HG03039 (cell line): ENCODE results near the gene FAM221A.
"Not testable (repeated sequence)": the region's sequence is repeated elsewhere in the genome, so short reads cannot be mapped to it uniquely, and the experiment has no call there.

Experiments used
- ATAC-seq: cut with Tn5 transposase; IDR thresholded peaks from one replicate; pipeline ENCODE4 v1.9.1; 2021; ENCODE audit warnings: mild to moderate bottlenecking, moderate library complexity; ENCODE audit not compliant: unreplicated experiment

Gene FAM221A

DNA sequence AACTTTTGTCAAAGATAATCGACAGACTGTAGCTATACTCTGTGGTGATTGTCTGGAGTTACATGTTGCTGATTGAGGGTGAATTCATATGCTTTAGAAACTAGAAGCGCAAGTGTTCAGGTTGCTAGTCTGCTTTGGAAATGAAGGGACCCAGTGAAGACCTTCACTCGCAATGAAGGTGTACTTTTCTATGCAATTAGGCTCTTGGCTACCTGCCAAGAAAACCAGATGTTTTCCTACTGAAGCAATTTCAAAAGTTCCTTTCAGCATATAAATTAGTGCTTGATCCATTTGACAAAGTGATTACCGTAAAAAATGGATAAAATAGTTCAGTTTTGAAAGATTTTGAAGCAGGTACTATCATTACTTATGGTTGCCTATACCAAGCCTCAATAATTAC lies 20.0 kb downstream of the FAM221A start:
- no peak for ATAC-seq

- ATAC-seq, result no peak
Measured at GRCh38 chr7:23709081-23709750, 29.2 kb downstream of the FAM221A start.

DNA sequence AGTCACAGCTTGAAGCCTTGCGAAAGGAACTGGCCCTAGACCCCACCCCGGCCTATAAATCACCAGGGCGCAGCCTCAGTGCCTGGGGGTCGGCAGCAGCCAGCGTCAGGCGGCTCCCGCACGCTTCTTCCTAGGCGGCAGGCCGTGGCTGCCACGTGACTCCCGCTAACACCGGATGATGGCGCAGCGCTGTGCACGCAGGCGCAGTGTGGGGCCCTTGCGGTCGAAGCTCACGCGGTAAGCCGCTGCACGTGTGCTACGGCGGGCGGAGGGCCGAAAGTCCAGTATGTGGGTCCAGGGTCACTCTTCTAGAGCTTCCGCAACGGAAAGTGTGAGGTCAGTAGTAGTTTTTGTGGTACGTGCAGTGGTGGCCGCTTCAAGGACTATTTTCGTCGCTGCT lies 30.0 kb downstream of the FAM221A start, which contains the start of gene STK31:
TSS of gene STK31 (plus strand) at position 220 of the 400 bp plus-strand sequence. CDS start at position 287, 67 bp downstream.
- no peak for ATAC-seq

DNA sequence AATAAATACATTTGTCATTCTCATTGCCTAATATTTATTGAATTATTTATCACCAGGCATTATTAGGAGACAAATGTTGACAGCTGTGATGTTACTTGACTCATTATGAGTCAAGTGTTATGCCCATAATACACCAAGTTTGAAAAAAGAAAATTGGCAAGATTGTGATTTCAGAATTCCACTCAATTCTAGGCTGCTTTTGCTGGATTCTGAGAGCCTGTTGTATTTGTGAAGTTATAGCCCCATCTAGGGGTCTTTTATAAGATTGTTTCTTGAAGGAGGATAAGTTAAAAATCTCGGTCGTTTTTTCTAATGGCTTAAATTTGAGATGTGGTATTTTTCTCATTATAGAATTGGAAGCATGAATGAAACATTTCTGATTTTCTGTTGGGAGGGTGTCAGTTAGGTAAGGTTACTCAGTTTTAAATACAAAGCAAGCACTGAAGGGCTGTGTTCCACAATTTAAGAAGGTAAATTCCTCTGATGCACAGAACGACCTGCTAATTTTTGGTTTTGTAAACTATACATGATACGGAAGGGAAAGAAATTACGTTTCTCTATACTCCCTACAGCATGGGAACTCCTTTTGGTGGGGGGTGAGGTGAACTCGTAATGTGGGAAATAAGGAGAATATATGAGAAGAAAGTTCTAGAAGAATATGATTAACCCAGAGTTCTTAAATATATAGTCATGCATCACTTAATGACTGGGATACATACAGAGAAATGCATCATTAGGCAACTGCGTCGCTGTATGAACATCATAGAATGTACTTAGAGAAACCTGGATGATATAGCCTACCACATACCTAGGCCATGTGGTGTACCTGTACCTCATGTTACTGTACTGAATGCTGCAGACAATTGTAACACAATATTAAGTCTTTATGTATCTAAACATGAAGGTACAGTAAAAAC lies 32.6 kb downstream of the FAM221A start:
- ATAC-seq, result no peak

- no peak for ATAC-seq
Measured at GRCh38 chr7:23713285-23714149, 33.5 kb downstream of the FAM221A start.

DNA sequence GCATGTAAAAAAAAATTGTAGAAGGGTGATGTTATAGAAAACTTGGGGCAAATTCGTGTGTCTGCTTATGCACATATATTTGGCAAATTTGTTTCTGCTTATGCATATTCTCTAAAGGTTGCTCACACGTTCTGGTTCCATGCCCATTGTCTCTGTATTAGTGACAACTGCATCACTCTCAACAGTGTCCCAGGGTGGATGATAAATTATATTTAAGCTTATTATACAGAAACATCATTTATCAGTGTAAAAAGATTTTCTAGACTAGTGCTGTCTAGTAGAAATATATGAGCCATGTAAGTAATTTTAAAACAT lies 34.1 kb downstream of the FAM221A start:
- ATAC-seq, result no peak

GRCh38 chr7:23714579-23714978 lies 34.6 kb downstream of the FAM221A start:
- ATAC-seq, result no peak

DNA sequence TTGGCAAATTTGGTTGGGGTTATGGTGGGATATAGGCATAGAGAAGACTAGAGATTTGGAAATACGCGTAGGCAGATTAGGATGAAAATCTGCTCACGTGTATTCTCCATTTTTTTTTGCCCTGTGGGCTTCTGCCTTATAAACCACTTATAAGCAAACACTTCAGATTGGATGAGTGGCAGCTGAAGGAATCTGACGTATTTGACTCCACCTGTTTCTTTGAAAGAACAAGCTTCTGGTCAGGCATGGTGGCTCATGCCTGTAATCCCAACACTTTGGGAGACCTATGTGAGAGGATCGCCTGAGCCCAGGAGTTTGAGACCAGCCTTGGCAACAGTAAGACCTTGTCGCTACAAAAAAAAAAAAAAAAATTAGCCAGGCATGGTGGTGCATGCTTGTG lies 35.1 kb downstream of the FAM221A start:
- ATAC-seq, result no peak

DNA sequence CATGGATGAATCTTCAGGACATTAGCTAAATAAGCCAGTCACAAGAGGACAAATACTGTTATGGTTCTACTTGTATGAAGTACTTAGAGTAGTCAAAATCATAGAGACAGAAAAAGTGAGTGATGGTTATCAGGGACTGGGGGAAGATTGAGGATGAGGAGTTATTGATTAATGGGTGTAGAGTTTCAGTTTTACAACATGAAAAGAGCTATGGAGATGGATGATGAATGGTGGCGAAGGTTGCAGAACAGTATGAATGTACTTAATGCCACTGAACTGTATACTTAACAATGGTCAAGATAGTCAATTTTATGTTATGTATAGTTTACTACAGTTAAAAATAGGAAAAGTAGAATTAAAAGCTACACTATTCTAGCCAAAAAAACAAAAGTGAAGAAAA lies 37.8 kb downstream of the FAM221A start:
- no peak for ATAC-seq

- ATAC-seq, result no peak
Measured at GRCh38 chr7:23721456-23721855, 41.5 kb downstream of the FAM221A start.

DNA sequence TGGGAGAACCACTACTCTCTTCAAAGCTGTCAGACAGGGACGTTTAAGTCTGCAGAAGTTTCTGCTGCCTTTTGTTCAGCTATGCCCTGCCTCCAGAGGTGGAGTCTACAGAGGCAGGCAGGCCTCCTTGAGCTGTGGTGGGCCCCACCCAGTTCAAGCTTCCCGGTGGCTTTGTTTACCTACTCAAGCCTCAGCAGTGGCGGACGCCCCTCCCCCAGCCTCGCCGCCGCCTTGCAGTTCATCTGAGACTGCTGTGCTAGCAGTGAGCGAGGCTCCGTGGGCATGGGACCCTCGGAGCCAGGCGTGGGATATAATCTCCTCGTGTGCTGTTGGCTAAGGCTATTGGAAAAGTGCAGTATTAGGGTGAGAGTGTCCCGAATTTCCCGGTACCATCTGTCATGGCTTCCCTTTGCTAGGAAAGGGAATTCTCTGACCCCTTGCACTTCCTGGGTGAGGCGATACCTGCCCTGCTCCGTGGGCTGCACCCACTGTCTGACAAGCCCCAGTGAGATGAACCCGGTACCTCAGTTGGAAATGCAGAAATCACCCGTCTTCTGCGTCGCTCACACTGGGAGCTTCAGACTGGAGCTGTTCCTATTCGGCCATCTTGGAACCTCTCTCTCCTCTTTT lies 42.7 kb downstream of the FAM221A start:
- ATAC-seq, result not testable (repeated sequence)

DNA sequence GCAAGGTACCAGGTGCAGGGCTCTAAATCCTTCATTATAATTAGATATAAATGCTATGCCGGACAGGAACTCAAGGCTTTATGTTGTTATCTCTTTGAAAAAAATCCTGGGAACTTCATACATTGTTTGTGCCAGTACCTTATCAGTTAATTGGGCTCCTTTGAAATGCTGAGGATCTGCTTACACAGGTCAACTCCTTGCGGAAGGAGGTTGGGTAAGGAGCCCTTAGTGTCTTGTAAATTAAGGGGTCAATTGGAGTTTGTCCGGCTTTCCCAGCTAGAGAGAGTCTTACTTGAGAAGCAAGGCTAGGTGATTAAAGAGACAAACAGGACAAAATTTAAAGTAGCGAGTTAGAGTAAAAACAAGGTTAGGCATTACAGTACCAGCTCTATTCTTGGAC lies 44.1 kb downstream of the FAM221A start:
- ATAC-seq, result not testable (repeated sequence)

DNA sequence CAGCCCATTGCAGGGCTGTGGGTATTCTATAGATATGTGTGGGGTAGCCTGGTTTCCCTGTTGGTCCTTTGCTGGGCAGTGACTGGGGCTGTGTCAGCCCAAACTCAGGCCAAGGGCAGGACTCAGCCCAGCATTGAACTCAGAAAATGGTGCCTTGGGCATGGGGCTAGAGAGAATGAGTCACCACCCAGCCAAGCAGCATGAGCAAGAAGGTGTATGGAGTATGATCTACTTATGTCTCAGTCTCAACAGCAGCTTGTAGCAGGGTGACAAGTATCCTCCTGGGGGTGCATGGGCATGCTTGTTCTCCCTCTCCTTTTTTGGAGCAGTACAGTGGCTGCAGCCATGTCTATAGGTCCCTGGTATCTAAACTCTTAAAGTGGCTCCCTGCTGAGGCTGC lies 62.1 kb downstream of the FAM221A start:
- no peak for ATAC-seq

- ATAC-seq, result no peak
Measured at GRCh38 chr7:23743226-23743625, 63.2 kb downstream of the FAM221A start.

GRCh38 chr7:23746629-23747028 lies 66.6 kb downstream of the FAM221A start:
- no peak for ATAC-seq

DNA sequence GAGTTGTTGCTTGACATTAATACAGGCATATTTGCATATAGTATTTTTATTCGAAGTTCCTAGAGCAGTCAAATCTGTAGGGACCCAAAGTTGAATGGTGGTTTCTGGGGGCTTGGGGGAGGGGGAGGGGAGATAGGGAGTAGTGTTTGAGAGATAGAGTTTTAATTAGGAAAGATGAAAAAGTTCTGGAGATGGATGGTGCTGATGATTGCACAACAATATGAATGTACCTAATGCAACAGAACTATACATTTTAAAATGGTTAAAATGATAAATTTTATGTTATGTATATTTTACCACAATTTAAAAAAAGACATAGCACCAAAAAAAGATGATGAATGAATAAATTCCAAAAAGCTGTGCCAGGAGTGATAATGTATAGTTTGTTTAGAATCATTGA lies 71.9 kb downstream of the FAM221A start:
- no peak for ATAC-seq
